Brain microvascular endothelial cell (primary cell): ENCODE measurements around the gene ARHGAP21.
"Not testable (repeated sequence)": the region's sequence is repeated elsewhere in the genome, so short reads cannot be mapped to it uniquely, and the experiment has no call there.

Experiments used
- DNase-seq: peaks from one replicate; pipeline ENCODE4 v3.0.0-alpha.2; 2020
- H3K27ac ChIP-seq: fragments of 250-450 bp; sonication (Bioruptor Pico); 2 replicates; pipeline ENCODE4 v1.5.1; 2020; ENCODE audit warnings: mild to moderate bottlenecking, moderate library complexity
- H3K27me3 ChIP-seq: fragments of 250-450 bp; sonication (Bioruptor Pico); replicated peaks from 2 replicates; pipeline ENCODE4 v1.5.1; 2020; ENCODE audit warnings: mild to moderate bottlenecking
- H3K36me3 ChIP-seq: fragments of 250-450 bp; sonication (Bioruptor Pico); replicated peaks from 2 replicates; pipeline ENCODE4 v1.5.1; 2020; ENCODE audit warnings: mild to moderate bottlenecking
- H3K4me3 ChIP-seq: 2 replicates; pipeline ENCODE4 v1.5.1; 2011; ENCODE audit warnings: low read depth, mild to moderate bottlenecking, control low read depth, low read length, moderate library complexity
- CTCF ChIP-seq: IDR thresholded peaks from 2 replicates; pipeline ENCODE4 v1.5.1; 2011; ENCODE audit warnings: low read depth, mild to moderate bottlenecking, moderate library complexity, low read length, control low read depth, inconsistent platforms; ENCODE audit errors: missing control alignments
- in situ Hi-C: cut with HindIII; loops from 2 replicates; pipeline ENCODE4 v1.10.0; 2017; ENCODE audit warnings: low sequenced_read_pairs, low pct_ligation_motif_present

Gene ARHGAP21

DNA sequence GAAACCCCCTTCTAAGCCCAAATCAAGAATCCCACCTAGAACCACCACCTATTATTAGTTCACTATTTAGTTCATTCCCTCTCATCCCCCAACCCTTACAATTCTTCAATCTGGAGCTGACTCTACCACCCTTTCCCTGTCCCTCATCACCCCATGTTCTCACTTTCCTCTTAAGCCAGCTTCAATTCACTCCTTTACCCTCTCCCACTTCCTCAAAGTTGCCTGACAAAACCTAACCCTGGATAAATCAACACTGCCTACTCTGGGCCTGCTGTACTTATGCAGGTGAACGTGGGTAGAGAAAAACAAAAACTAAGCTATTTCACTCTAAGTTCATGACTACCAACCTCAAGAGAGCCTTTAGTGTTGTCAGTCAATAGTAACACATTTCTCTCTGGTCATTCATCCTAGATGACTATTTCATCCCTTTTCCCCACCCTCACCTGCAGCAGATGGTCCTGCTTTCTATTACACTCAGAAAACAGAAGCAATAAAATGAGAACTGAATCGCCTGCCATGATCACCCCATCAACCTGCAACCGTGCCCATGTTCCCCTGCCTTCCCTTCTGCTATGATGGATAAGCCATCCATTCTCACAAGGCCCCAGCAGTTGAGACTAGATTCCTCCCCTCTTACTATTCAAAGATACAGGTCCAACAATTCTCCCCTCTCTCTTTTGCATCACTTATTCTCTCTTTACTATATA, 52.6 kb downstream of the ARHGAP21 start:
- peaks cover 4% of the 10 kb centered on the region for H3K36me3 ChIP-seq
- no peak overlapping the region for H3K4me3 ChIP-seq
- no peak for DNase-seq
- in situ Hi-C loops: no loop called here
- no peak overlapping the region for H3K27ac ChIP-seq
- TF ChIP-seq CTCF: no peak
- no peaks in the 10 kb centered on the region for H3K27me3 ChIP-seq

DNA sequence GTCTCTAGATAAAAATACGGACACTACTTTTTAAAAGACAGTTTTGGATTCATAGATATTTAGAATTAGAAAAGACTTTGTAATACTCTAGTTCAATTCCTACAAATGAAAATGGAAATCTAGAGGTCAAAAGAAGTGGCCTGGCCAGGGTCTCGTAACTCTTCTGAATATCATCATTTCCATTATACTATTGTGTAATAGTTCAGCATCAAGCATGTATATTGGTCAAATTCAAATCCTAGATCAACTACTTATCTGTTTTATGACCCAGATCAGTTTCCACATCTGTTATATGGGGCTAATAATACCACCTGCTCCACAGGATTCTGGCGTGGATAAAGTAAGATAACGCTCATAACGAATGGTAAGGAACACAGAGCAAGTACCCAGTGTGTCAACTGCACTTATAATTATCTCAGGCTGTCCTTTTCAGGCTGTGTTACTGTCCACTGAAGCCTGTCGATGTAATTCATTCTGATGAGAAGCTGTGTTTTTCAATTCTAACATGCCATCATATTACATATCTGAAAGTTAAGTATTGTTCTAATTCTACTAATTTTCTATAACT, 54.3 kb downstream of the ARHGAP21 start:
- no peak for DNase-seq
- peaks cover 6% of the 10 kb centered on the region for H3K36me3 ChIP-seq
- no peak overlapping the region for H3K4me3 ChIP-seq
- no peaks in the 10 kb centered on the region for H3K27me3 ChIP-seq
- H3K27ac ChIP-seq: no peak overlapping the region
- in situ Hi-C loops: no loop called here
- TF ChIP-seq CTCF: no peak

GRCh38 chr10:24668247-24668646, 55.4 kb downstream of the ARHGAP21 start:
- no peak for DNase-seq
- Histone ChIP-seq H3K36me3 (peaks cover 6% of the 10 kb centered on the region), H3K27ac (no peak overlapping the region), H3K4me3 (no peak overlapping the region), H3K27me3 (no peaks in the 10 kb centered on the region)
- in situ Hi-C loops: no loop called here
- no peak for TF ChIP-seq CTCF

GRCh38 chr10:24664991-24665390, 58.7 kb downstream of the ARHGAP21 start:
- in situ Hi-C loops: no loop called here
- Histone ChIP-seq H3K4me3 (no peak overlapping the region), H3K27me3 (no peaks in the 10 kb centered on the region), H3K36me3 (peaks cover 6% of the 10 kb centered on the region), H3K27ac (no peak overlapping the region)
- TF ChIP-seq CTCF: no peak
- no peak for DNase-seq

DNA sequence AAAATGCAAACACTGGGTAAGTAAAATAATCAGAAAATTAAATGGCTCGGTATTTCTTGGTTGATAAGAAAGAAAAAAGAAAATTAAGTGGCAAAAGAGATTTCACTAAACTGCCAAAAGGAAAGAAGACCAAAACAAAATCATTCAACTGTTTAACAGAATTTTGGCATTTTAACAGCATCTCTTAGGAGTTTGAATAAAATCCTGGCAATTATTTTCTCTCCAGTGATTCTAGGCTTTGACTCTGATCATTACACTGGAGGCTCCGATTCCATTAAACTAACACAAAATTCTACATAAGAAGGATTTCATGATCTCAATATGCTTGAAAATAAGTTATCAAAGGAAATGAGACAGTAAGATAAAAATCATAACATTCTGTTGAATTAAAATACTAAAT, 62.3 kb downstream of the ARHGAP21 start:
- H3K4me3 ChIP-seq: no peak overlapping the region
- H3K36me3 ChIP-seq: peaks cover 2% of the 10 kb centered on the region
- DNase-seq: no peak
- no peak for TF ChIP-seq CTCF
- in situ Hi-C loops: no loop called here
- H3K27ac ChIP-seq: no peak overlapping the region
- no peaks in the 10 kb centered on the region for H3K27me3 ChIP-seq

GRCh38 chr10:24658319-24658718, 65.4 kb downstream of the ARHGAP21 start:
- DNase-seq, in situ Hi-C loops, H3K36me3 ChIP-seq, H3K4me3 ChIP-seq, H3K27ac ChIP-seq, H3K27me3 ChIP-seq: not testable (repeated sequence)

DNA sequence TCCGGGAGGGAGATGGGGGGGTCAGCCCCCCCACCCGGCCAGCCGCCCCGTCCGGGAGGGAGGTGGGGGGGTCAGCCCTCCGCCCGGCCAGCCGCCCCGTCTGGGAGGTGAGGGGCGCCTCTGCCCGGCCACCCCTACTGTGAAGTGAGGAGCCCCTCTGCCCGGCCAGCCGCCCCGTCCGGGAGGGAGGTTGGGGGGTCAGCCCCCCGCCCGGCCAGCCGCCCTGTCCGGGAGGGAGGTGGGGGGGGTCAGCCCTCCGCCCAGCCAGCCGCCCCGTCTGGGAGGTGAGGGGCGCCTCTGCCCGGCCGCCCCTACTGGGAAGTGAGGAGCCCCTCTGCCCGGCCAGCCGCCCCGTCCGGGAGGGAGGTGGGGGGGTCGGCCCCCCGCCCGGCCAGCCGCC, 67.4 kb downstream of the ARHGAP21 start:
- in situ Hi-C loops, H3K27ac ChIP-seq, H3K27me3 ChIP-seq, DNase-seq, H3K4me3 ChIP-seq, H3K36me3 ChIP-seq: not testable (repeated sequence)
